IPS-20b (cell line): ENCODE data around the gene EPHB1.

ENCODE experiments used
- H3K27ac ChIP-seq: one replicate; pipeline ENCODE4 v1.5.1; 2013; ENCODE audit warnings: low read length
- H3K27me3 ChIP-seq: 2 replicates; pipeline ENCODE4 v1.6.1; 2013; ENCODE audit warnings: mild to moderate bottlenecking, low read length, inconsistent platforms; ENCODE audit not compliant: insufficient read depth
- H3K36me3 ChIP-seq: 2 replicates; pipeline ENCODE4 v1.6.1; 2013; ENCODE audit warnings: low read depth, mild to moderate bottlenecking, inconsistent platforms, low read length, moderate library complexity; ENCODE audit not compliant: insufficient read depth
- H3K4me1 ChIP-seq: 2 replicates; pipeline ENCODE4 v1.6.1; 2013; ENCODE audit warnings: mild to moderate bottlenecking, control low read depth, inconsistent platforms, low read length, moderate library complexity; ENCODE audit not compliant: insufficient read depth
- H3K4me3 ChIP-seq: 2 replicates; pipeline ENCODE4 v1.5.1; 2013; ENCODE audit warnings: mild to moderate bottlenecking, low read length, inconsistent platforms
- H3K9ac ChIP-seq: 2 replicates; pipeline ENCODE4 v1.6.1; 2013; ENCODE audit warnings: low read depth, mild to moderate bottlenecking, inconsistent platforms, low read length, moderate library complexity
- H3K9me3 ChIP-seq: 2 replicates; pipeline ENCODE4 v1.6.1; 2013; ENCODE audit warnings: mild to moderate bottlenecking, low read depth, low read length, inconsistent platforms; ENCODE audit not compliant: insufficient read depth

EPHB1 gene

GRCh38 chr3:134872440-134873388 is 77.7 kb downstream of the EPHB1 start:
- H3K4me1 ChIP-seq = no peaks in the 10 kb centered on the region
- no peaks in the 10 kb centered on the region for H3K27me3 ChIP-seq
- H3K9ac ChIP-seq = no peak overlapping the region
- no peak overlapping the region for H3K4me3 ChIP-seq
- no peaks in the 10 kb centered on the region for H3K9me3 ChIP-seq
- H3K36me3 ChIP-seq = no peaks in the 10 kb centered on the region
- no peak overlapping the region for H3K27ac ChIP-seq

GRCh38 chr3:134873789-134874188 is 78.7 kb downstream of the EPHB1 start:
- H3K27me3 ChIP-seq = no peaks in the 10 kb centered on the region
- no peaks in the 10 kb centered on the region for H3K9me3 ChIP-seq
- no peak overlapping the region for H3K9ac ChIP-seq
- no peak overlapping the region for H3K27ac ChIP-seq
- H3K4me1 ChIP-seq = no peaks in the 10 kb centered on the region
- no peaks in the 10 kb centered on the region for H3K36me3 ChIP-seq
- no peak overlapping the region for H3K4me3 ChIP-seq

GRCh38 chr3:134874737-134875413 is 79.8 kb downstream of the EPHB1 start:
- Histone ChIP-seq H3K27me3 (no peaks in the 10 kb centered on the region), H3K4me1 (no peaks in the 10 kb centered on the region), H3K27ac (no peak overlapping the region), H3K4me3 (no peak overlapping the region), H3K9ac (no peak overlapping the region), H3K9me3 (no peaks in the 10 kb centered on the region), H3K36me3 (no peaks in the 10 kb centered on the region)

GRCh38 chr3:134876836-134877235 is 81.8 kb downstream of the EPHB1 start:
- Histone ChIP-seq H3K9me3 (no peaks in the 10 kb centered on the region), H3K27me3 (no peaks in the 10 kb centered on the region), H3K9ac (no peak overlapping the region), H3K36me3 (no peaks in the 10 kb centered on the region), H3K27ac (no peak overlapping the region), H3K4me1 (no peaks in the 10 kb centered on the region), H3K4me3 (no peak overlapping the region)

GRCh38 chr3:134877788-134878187 is 82.7 kb downstream of the EPHB1 start:
- no peaks in the 10 kb centered on the region for H3K9me3 ChIP-seq
- no peak overlapping the region for H3K27ac ChIP-seq
- no peak overlapping the region for H3K9ac ChIP-seq
- H3K36me3 ChIP-seq = no peaks in the 10 kb centered on the region
- no peaks in the 10 kb centered on the region for H3K4me1 ChIP-seq
- no peak overlapping the region for H3K4me3 ChIP-seq
- H3K27me3 ChIP-seq = no peaks in the 10 kb centered on the region

- H3K4me1 ChIP-seq = no peaks in the 10 kb centered on the region
- no peak overlapping the region for H3K9ac ChIP-seq
- no peaks in the 10 kb centered on the region for H3K27me3 ChIP-seq
- no peak overlapping the region for H3K27ac ChIP-seq
- H3K9me3 ChIP-seq = no peaks in the 10 kb centered on the region
- H3K36me3 ChIP-seq = no peaks in the 10 kb centered on the region
- H3K4me3 ChIP-seq = no peak overlapping the region
Observed at GRCh38 chr3:134879990-134880389, 84.9 kb downstream of the EPHB1 start.

- Histone ChIP-seq H3K27ac (no peak overlapping the region), H3K27me3 (no peaks in the 10 kb centered on the region), H3K36me3 (no peaks in the 10 kb centered on the region), H3K4me1 (no peaks in the 10 kb centered on the region), H3K4me3 (no peak overlapping the region), H3K9ac (no peak overlapping the region), H3K9me3 (no peaks in the 10 kb centered on the region)
Observed at GRCh38 chr3:134880431-134880830, 85.4 kb downstream of the EPHB1 start.

GRCh38 chr3:134881305-134881704 is 86.2 kb downstream of the EPHB1 start:
- no peaks in the 10 kb centered on the region for H3K36me3 ChIP-seq
- H3K27me3 ChIP-seq = no peaks in the 10 kb centered on the region
- no peak overlapping the region for H3K4me3 ChIP-seq
- H3K9ac ChIP-seq = no peak overlapping the region
- no peaks in the 10 kb centered on the region for H3K4me1 ChIP-seq
- H3K27ac ChIP-seq = no peak overlapping the region
- H3K9me3 ChIP-seq = no peaks in the 10 kb centered on the region

GRCh38 chr3:134883697-134884385 is 88.8 kb downstream of the EPHB1 start:
- H3K9ac ChIP-seq = no peak overlapping the region
- no peak overlapping the region for H3K4me3 ChIP-seq
- no peaks in the 10 kb centered on the region for H3K4me1 ChIP-seq
- H3K9me3 ChIP-seq = no peaks in the 10 kb centered on the region
- H3K27me3 ChIP-seq = no peaks in the 10 kb centered on the region; the same call in 1 of the 2 replicates
- no peak overlapping the region for H3K27ac ChIP-seq
- no peaks in the 10 kb centered on the region for H3K36me3 ChIP-seq

- no peaks in the 10 kb centered on the region for H3K36me3 ChIP-seq
Observed at GRCh38 chr3:134885877-134886621, 91.0 kb downstream of the EPHB1 start.

GRCh38 chr3:134886991-134887390 is 91.9 kb downstream of the EPHB1 start:
- no peaks in the 10 kb centered on the region for H3K9me3 ChIP-seq
- peaks cover 21% of the 10 kb centered on the region for H3K27me3 ChIP-seq
- peaks cover 3% of the 10 kb centered on the region; the same call in 1 of the 2 replicates for H3K4me1 ChIP-seq
- H3K9ac ChIP-seq = no peak overlapping the region
- H3K27ac ChIP-seq = no peak overlapping the region
- no peaks in the 10 kb centered on the region for H3K36me3 ChIP-seq
- H3K4me3 ChIP-seq = no peak overlapping the region

More at GRCh38 chr3:134885877-134886621, 91.0 kb downstream of the EPHB1 start:
- Histone ChIP-seq H3K9ac (no peak overlapping the region), H3K4me1 (no peaks in the 10 kb centered on the region), H3K27me3 (peaks cover 12% of the 10 kb centered on the region), H3K9me3 (no peaks in the 10 kb centered on the region), H3K4me3 (no peak overlapping the region), H3K27ac (no peak overlapping the region)
